ENCODE measurements around the gene C11orf97.

Gene C11orf97

DNA sequence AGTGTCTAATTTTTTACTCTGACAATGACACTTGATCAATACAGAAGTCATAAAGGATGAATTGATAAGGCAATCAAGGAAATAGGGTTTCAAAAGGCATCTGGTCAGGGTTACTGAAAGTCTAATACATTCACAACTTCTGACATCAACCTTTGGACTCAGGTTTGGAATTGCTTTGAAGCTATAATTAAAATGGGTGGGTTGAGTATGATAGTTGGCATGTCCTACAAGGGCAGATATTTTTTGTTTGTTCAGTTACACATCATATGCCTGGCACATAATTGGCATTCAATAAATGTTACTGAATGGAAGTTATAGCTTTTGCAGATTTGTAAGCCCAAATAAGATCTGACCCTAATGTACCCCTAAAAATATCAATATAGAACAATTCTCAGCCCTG, 24.1 kb downstream of the C11orf97 start:
- TF ChIP-seq, protein P1, sequence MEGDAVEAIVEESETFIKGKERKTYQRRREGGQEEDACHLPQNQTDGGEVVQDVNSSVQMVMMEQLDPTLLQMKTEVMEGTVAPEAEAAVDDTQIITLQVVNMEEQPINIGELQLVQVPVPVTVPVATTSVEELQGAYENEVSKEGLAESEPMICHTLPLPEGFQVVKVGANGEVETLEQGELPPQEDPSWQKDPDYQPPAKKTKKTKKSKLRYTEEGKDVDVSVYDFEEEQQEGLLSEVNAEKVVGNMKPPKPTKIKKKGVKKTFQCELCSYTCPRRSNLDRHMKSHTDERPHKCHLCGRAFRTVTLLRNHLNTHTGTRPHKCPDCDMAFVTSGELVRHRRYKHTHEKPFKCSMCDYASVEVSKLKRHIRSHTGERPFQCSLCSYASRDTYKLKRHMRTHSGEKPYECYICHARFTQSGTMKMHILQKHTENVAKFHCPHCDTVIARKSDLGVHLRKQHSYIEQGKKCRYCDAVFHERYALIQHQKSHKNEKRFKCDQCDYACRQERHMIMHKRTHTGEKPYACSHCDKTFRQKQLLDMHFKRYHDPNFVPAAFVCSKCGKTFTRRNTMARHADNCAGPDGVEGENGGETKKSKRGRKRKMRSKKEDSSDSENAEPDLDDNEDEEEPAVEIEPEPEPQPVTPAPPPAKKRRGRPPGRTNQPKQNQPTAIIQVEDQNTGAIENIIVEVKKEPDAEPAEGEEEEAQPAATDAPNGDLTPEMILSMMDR (IDR thresholded peaks at IDR 0.05; ENCODE audit: low read depth, low read length): no peak

DNA sequence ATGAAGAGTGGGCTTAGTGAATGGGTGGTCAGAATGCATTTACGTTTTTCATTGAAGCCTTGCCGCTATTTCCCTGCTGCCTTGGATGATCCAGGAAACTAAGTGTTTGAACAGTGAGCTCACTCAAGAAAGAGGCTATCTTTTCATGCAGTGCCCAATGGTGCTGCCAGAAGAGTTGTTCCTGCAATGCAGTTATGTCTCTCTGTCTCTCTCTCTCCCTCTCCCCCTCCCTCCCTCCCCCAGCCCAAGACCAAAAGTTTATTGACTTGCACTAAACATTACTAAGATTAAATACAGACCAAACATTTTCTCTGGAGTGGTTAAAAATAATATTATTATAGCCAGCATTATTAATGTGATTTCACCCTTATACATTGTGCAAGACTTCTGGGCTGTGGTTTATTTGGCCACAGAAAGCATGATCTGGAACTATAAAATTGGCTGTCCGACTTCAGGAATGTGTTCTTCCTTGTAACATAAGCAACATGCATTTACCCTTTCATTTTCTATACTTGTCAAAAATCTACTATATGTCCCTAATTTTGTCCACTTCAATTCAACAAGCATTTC, 24.9 kb downstream of the C11orf97 start:
- H3K4me3 ChIP-seq (ENCODE audit: low read depth, low read length): no peak overlapping the region
- TF ChIP-seq, protein P1 (IDR thresholded peaks at IDR 0.05; ENCODE audit: low read depth, low read length): no peak

More for the DNA sequence above, 24.1 kb downstream of the C11orf97 start:
- no peak overlapping the region for H3K4me3 ChIP-seq (ENCODE audit: low read depth, low read length)

DNA sequence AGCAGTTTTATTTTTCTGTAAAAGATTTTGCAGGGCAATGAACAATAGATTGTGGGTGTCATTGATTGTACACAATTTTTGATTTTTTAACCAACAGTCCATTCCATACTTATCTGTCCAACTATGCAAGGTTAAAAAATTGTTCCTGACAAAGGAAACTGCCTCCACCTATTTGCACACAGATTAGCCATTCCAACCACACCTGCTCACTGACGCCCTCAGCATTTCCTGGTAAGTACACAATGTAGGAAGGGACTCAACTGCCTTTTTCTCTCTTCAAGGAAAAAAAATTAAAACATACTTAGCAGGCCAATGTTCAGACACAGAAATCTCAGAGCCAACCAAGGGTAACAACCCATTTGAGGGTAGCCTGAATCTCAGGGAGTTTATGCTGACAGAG, 27.2 kb downstream of the C11orf97 start:
- H3K4me3 ChIP-seq (ENCODE audit: low read depth, low read length): no peak overlapping the region
- TF ChIP-seq, protein P1 (IDR thresholded peaks at IDR 0.05; ENCODE audit: low read depth, low read length): no peak

DNA sequence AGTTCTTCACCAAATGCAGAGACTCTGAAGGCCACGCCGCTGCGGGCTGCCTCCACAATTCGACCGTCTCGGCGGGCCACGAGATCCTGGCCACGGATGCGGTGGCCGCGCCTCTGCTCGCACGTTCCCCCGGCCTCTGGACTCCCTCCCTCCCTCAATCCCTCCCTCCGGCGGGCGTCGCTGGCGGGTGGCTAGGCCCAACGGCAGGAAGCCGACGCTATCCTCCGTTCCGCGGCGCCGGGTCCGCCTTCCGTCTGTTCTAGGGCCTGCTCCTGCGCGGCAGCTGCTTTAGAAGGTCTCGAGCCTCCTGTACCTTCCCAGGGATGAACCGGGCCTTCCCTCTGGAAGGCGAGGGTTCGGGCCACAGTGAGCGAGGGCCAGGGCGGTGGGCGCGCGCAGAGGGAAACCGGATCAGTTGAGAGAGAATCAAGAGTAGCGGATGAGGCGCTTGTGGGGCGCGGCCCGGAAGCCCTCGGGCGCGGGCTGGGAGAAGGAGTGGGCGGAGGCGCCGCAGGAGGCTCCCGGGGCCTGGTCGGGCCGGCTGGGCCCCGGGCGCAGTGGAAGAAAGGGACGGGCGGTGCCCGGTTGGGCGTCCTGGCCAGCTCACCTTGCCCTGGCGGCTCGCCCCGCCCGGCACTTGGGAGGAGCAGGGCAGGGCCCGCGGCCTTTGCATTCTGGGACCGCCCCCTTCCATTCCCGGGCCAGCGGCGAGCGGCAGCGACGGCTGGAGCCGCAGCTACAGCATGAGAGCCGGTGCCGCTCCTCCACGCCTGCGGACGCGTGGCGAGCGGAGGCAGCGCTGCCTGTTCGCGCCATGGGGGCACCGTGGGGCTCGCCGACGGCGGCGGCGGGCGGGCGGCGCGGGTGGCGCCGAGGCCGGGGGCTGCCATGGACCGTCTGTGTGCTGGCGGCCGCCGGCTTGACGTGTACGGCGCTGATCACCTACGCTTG, 31.7 kb downstream of the C11orf97 start, which contains the start of gene FUT4:
Gene FUT4 (plus strand): TSS at position 227 of the 951 bp plus-strand sequence. CDS start 213 bp downstream, at position 440.
- H3K4me3 ChIP-seq (ENCODE audit: low read depth, low read length): peak within 1 kb of the TSS; percentile 64
- TF ChIP-seq, protein P1 (IDR thresholded peaks at IDR 0.05; ENCODE audit: low read depth, low read length): no peak

DNA sequence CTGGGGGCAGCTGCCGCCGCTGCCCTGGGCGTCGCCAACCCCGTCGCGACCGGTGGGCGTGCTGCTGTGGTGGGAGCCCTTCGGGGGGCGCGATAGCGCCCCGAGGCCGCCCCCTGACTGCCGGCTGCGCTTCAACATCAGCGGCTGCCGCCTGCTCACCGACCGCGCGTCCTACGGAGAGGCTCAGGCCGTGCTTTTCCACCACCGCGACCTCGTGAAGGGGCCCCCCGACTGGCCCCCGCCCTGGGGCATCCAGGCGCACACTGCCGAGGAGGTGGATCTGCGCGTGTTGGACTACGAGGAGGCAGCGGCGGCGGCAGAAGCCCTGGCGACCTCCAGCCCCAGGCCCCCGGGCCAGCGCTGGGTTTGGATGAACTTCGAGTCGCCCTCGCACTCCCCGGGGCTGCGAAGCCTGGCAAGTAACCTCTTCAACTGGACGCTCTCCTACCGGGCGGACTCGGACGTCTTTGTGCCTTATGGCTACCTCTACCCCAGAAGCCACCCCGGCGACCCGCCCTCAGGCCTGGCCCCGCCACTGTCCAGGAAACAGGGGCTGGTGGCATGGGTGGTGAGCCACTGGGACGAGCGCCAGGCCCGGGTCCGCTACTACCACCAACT, 32.5 kb downstream of the C11orf97 start:
- TF ChIP-seq, protein P1 (IDR thresholded peaks at IDR 0.05; ENCODE audit: low read depth, low read length): no peak
- H3K4me3 ChIP-seq (ENCODE audit: low read depth, low read length): peak overlapping the region; percentile 64

DNA sequence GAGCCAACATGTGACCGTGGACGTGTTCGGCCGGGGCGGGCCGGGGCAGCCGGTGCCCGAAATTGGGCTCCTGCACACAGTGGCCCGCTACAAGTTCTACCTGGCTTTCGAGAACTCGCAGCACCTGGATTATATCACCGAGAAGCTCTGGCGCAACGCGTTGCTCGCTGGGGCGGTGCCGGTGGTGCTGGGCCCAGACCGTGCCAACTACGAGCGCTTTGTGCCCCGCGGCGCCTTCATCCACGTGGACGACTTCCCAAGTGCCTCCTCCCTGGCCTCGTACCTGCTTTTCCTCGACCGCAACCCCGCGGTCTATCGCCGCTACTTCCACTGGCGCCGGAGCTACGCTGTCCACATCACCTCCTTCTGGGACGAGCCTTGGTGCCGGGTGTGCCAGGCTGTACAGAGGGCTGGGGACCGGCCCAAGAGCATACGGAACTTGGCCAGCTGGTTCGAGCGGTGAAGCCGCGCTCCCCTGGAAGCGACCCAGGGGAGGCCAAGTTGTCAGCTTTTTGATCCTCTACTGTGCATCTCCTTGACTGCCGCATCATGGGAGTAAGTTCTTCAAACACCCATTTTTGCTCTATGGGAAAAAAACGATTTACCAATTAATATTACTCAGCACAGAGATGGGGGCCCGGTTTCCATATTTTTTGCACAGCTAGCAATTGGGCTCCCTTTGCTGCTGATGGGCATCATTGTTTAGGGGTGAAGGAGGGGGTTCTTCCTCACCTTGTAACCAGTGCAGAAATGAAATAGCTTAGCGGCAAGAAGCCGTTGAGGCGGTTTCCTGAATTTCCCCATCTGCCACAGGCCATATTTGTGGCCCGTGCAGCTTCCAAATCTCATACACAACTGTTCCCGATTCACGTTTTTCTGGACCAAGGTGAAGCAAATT, 33.3 kb downstream of the C11orf97 start:
- TF ChIP-seq, protein P1 (IDR thresholded peaks at IDR 0.05; ENCODE audit: low read depth, low read length): no peak
- H3K4me3 ChIP-seq (ENCODE audit: low read depth, low read length): peak overlapping the region; percentile 64

All from WI38 (cell line).